Measurements from ENCODE around the gene PLCB1.
"Not testable (repeated sequence)": the region's sequence is repeated elsewhere in the genome, so short reads cannot be mapped to it uniquely, and the experiment has no call there.

PLCB1 gene

GRCh38 chr20:8602389-8603116 lies 470.5 kb downstream of the PLCB1 start:
- DNase-seq (ENCODE audit: low read depth in 2 of 2): no peak

DNA sequence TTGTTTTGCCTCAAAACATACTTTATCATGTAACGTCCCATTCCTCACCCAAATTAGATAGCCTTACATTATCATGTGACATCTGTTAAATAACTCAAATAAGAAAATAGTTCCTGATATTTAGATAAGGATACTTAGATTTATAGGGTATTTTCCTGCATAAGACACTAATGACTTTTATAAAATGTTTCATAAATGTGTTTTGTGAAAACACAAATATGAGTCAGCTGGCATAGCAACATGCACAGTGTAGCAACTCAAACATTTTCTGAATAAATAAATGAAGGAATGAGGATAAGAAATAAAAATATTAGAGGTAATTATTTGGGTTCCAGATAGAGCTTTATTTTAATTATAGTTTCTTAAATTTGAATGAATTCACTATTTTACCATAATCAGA lies 476.4 kb downstream of the PLCB1 start:
- no peak for DNase-seq (ENCODE audit: low read depth in 2 of 2)

DNA sequence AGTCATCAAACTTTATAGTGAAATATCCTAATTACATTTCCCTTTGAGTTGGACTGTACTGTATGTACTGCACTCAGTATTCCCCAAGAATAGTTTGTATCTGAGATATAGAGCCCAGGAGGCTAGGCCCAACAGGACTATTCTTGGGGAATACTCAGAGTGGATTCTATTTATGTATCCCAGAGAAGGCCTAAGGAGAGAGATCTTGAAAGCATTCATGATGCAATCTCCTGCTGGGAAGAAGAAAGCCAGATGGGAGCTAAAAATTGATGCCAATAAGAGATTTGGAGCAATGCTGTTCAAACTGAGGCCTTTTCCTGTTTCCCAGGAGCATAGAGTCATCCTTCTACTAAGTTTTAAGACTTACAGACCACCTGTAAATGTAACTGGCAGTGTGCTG lies 484.7 kb downstream of the PLCB1 start:
- no peak for DNase-seq (ENCODE audit: low read depth in 2 of 2)

- no peak for DNase-seq (ENCODE audit: low read depth in 2 of 2)
These were observed 488.9 kb downstream of the PLCB1 start for GRCh38 chr20:8621001-8621400.

DNA sequence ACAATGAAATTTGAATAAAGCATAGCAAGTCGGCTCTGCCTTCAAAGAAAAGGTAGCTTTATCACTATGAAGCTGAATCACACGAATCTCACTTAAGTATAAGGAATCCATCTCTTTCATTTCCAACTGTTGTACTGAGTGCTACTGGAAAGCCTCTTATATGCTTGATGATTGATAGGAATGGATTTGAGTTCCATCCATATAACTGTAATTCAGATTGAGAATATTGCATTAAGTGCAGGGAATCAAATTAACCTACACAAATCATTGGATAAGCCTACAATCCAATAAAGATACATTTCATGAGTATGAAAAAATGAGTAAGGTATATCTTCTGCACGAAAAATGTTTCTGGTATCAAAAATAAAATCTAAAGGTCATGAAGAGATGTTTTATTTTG lies 492.0 kb downstream of the PLCB1 start:
- no peak for DNase-seq (ENCODE audit: low read depth in 2 of 2)

- no peak for DNase-seq (ENCODE audit: low read depth in 2 of 2)
These were observed 492.6 kb downstream of the PLCB1 start for GRCh38 chr20:8624616-8625015.

- DNase-seq (ENCODE audit: low read depth in 2 of 2): no peak
These were observed 495.4 kb downstream of the PLCB1 start for GRCh38 chr20:8627340-8628004.

GRCh38 chr20:8631271-8631670 lies 499.2 kb downstream of the PLCB1 start:
- DNase-seq (ENCODE audit: low read depth in 2 of 2): no peak

GRCh38 chr20:8633366-8633765 lies 501.3 kb downstream of the PLCB1 start:
- no peak for DNase-seq (ENCODE audit: low read depth in 2 of 2)

DNA sequence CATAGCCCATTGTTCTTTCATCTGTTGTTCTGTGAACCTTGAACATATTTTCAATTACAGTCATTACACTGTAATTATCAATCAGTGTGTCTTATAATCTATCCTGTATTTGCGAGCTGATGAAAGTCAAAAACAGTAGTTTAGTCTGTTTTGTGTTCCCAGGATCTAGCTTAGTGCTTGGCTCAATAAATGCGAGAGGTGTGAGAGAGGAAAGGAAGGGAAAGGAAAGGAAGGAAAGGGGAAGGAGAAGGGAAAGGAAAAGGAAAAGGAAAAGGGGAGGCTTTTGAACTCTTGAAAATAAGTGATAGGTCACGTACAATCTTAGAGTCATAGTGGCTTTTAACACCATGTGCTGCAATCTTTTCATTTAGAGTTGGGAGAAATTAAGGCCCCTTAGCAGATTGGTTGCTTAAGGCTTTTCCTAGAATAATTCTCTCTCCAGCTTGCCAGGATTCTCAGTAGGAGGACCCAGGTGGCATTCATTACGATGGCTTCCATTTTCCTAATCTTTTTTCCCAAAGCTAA lies 503.0 kb downstream of the PLCB1 start:
- DNase-seq (ENCODE audit: low read depth in 2 of 2): no peak

DNA sequence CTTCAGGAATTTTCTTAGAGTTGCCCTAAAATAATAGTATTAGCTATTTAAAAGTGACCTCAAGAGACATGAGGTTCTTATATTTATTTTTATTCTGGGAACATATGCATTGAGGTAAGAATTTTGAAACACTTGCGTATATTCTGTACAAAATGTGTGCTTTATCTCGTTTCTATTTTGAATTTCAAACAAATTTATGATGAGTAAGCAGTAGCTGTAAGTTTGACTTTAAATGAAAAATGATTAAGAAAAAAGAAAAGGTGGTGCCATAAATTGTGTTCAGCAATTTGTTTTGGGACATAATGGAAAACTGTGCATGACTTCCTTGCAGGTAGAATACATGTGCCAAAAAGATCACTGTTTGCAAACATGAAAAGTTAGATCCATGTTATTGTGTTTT lies 503.8 kb downstream of the PLCB1 start:
- no peak for DNase-seq (ENCODE audit: low read depth in 2 of 2)

GRCh38 chr20:8639112-8639778 lies 507.2 kb downstream of the PLCB1 start:
- no peak for DNase-seq (ENCODE audit: low read depth in 2 of 2)

GRCh38 chr20:8640461-8640860 lies 508.4 kb downstream of the PLCB1 start:
- no peak for DNase-seq (ENCODE audit: low read depth in 2 of 2)

GRCh38 chr20:8642247-8642646 lies 510.2 kb downstream of the PLCB1 start:
- DNase-seq (ENCODE audit: low read depth in 2 of 2): no peak

- not testable (repeated sequence) for DNase-seq (ENCODE audit: low read depth in 2 of 2)
These were observed 512.4 kb downstream of the PLCB1 start for GRCh38 chr20:8644468-8644867.

GRCh38 chr20:8645326-8645725 lies 513.3 kb downstream of the PLCB1 start:
- no peak for DNase-seq (ENCODE audit: low read depth in 2 of 2)

- no peak for DNase-seq (ENCODE audit: low read depth in 2 of 2)
These were observed 514.0 kb downstream of the PLCB1 start for GRCh38 chr20:8646033-8646441.

- no peak for DNase-seq (ENCODE audit: low read depth in 2 of 2)
These were observed 514.6 kb downstream of the PLCB1 start for GRCh38 chr20:8646716-8647115.

- DNase-seq (ENCODE audit: low read depth in 2 of 2): no peak
These were observed 515.9 kb downstream of the PLCB1 start for GRCh38 chr20:8647961-8648441.

DNA sequence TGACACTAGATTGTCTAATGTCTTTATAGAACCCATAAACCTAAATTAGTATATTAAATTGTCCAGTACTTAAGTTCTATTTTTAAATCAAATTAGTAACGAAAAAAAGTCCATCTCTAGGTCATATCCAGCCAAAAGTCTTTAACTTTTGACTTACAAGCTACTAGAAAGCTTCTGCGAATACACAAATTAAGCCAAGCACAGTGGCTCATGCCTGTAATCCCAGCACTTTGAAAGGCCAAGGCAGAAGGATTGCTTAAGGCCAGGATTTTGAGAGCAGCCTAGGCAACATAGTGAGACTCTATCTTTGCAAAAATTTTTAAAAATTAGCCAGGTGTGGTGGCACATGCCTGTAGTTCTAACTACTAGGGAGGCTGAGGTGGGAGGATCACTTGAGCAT lies 516.4 kb downstream of the PLCB1 start:
- DNase-seq (ENCODE audit: low read depth in 2 of 2): no peak

DNA sequence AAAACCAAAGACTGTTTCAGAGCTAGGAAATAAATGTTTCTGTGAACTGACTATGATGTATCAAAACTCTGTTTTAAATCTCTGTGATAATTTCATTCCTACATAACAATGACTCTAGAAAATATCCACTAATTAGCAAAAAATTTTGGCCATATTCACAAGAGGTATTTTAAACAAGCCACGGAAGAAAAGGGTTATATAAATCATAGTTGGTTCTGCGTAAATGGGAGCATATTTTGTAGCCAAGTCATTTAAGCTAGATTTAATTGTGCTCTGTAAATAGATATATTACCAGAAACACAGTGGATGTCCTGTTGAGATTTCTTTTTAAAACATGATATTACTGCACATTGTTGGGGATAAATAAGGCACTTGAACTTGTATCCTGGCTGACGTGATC lies 520.3 kb downstream of the PLCB1 start:
- no peak for DNase-seq (ENCODE audit: low read depth in 2 of 2)

DNA sequence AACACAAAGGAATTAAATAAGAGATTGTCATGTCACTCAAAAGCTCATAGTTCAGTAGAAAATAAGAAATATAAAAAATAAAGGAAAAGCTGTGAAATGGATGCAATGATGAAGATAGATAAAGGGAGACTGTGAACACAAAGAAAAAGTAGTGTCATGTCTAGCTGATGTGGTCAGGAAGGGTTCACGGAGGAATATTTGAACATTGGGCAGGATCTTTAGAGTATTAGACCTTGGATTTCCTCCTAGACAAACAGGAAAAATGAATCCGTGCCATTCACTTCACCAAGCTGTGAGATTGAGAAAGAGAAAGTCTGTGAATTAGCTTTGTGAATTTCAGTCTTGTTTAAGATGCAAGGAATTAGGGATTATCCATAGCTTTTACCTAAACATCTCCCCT lies 522.4 kb downstream of the PLCB1 start:
- no peak for DNase-seq (ENCODE audit: low read depth in 2 of 2)

DNA sequence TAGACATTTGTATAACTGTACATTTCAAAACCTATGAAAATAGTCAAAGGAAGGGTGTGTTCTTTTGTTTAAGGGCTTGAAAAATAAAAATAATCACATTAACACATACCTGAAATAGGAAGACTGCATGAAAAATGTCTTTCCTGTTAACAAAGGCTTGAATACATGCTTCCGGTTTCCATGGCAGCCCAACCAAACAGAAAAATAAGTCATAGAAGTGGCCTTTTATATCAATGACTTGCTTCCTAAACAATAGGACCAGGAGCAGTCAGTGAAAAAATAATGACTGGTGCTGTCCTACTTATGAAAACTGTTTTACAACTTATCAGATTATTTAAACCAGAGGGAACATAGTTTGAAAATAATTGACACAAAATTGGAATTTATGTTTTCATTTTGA lies 524.3 kb downstream of the PLCB1 start:
- DNase-seq (ENCODE audit: low read depth in 2 of 2): no peak

Measured in stimulated activated CD8-positive, alpha-beta memory T cell treated with anti-CD3 and anti-CD28 coated beads, Interleukin-7, amount 100 ng/mL, for 4 hours (primary cell).